ENCODE results near the gene SORCS2.
A peak's percentile ranks its signal among the peaks of the same experiment; 100 is the strongest.

The SORCS2 gene

DNA sequence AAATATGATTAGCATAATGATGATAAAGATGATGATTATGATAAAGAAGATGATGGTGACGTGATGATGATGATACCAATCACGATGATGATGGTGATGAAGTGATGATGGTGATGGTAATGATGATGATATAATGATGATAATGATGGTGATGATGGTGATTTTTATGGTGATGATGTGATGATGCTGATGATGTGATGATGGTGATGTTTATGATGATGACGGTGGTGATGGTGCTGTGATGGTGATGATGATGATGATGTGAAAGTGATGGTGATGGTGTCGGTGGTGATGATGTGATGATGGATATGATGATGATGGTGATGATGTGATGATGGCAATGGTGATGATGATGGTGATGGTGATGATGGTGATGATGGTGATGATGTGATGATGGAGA is 373.1 kb downstream of the SORCS2 start (continued):
- TF ChIP-seq, protein P1, sequence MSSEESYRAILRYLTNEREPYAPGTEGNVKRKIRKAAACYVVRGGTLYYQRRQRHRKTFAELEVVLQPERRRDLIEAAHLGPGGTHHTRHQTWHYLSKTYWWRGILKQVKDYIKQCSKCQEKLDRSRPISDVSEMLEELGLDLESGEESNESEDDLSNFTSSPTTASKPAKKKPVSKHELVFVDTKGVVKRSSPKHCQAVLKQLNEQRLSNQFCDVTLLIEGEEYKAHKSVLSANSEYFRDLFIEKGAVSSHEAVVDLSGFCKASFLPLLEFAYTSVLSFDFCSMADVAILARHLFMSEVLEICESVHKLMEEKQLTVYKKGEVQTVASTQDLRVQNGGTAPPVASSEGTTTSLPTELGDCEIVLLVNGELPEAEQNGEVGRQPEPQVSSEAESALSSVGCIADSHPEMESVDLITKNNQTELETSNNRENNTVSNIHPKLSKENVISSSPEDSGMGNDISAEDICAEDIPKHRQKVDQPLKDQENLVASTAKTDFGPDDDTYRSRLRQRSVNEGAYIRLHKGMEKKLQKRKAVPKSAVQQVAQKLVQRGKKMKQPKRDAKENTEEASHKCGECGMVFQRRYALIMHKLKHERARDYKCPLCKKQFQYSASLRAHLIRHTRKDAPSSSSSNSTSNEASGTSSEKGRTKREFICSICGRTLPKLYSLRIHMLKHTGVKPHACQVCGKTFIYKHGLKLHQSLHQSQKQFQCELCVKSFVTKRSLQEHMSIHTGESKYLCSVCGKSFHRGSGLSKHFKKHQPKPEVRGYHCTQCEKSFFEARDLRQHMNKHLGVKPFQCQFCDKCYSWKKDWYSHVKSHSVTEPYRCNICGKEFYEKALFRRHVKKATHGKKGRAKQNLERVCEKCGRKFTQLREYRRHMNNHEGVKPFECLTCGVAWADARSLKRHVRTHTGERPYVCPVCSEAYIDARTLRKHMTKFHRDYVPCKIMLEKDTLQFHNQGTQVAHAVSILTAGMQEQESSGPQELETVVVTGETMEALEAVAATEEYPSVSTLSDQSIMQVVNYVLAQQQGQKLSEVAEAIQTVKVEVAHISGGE (tag by site-specific recombination; conservative IDR thresholded peaks at IDR 0.05; ENCODE audit: low read depth), result no peak
- TF ChIP-seq, protein P2, sequence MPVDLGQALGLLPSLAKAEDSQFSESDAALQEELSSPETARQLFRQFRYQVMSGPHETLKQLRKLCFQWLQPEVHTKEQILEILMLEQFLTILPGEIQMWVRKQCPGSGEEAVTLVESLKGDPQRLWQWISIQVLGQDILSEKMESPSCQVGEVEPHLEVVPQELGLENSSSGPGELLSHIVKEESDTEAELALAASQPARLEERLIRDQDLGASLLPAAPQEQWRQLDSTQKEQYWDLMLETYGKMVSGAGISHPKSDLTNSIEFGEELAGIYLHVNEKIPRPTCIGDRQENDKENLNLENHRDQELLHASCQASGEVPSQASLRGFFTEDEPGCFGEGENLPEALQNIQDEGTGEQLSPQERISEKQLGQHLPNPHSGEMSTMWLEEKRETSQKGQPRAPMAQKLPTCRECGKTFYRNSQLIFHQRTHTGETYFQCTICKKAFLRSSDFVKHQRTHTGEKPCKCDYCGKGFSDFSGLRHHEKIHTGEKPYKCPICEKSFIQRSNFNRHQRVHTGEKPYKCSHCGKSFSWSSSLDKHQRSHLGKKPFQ (tag by site-specific recombination; IDR thresholded peaks at IDR 0.05), result no peak
- TF ChIP-seq SALL2 (tag by site-specific recombination; IDR thresholded peaks at IDR 0.05; ENCODE audit: borderline replicate concordance), result peak; percentile 78; the same call in 1 of the 2 replicates
- no peak for TF ChIP-seq HOXD13 (CRISPR knock-in tag; IDR thresholded peaks at IDR 0.05; ENCODE audit: borderline replicate concordance)
- TF ChIP-seq, protein P3, sequence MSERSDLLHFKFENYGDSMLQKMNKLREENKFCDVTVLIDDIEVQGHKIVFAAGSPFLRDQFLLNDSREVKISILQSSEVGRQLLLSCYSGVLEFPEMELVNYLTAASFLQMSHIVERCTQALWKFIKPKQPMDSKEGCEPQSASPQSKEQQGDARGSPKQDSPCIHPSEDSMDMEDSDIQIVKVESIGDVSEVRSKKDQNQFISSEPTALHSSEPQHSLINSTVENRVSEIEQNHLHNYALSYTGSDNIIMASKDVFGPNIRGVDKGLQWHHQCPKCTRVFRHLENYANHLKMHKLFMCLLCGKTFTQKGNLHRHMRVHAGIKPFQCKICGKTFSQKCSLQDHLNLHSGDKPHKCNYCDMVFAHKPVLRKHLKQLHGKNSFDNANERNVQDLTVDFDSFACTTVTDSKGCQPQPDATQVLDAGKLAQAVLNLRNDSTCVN (tag by site-specific recombination; optimal IDR thresholded peaks at IDR 0.05), result no peak
- TF ChIP-seq ZNF747 (tag by site-specific recombination; IDR thresholded peaks at IDR 0.05), result peak; percentile 91; the same call in 1 of the 2 replicates
- no peak for TF ChIP-seq ZNF585B (tag by site-specific recombination; IDR thresholded peaks at IDR 0.05)
- TF ChIP-seq HOXC10 (CRISPR knock-in tag; IDR thresholded peaks at IDR 0.05), result no peak
- TF ChIP-seq ZNF571 (tag by site-specific recombination; IDR thresholded peaks at IDR 0.05), result no peak
- TF ChIP-seq, protein P4, sequence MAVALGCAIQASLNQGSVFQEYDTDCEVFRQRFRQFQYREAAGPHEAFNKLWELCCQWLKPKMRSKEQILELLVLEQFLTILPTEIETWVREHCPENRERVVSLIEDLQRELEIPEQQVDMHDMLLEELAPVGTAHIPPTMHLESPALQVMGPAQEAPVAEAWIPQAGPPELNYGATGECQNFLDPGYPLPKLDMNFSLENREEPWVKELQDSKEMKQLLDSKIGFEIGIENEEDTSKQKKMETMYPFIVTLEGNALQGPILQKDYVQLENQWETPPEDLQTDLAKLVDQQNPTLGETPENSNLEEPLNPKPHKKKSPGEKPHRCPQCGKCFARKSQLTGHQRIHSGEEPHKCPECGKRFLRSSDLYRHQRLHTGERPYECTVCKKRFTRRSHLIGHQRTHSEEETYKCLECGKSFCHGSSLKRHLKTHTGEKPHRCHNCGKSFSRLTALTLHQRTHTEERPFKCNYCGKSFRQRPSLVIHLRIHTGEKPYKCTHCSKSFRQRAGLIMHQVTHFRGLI (tag by site-specific recombination; IDR thresholded peaks at IDR 0.05), result no peak
- TF ChIP-seq ZNF544 (tag by site-specific recombination; IDR thresholded peaks at IDR 0.05), result no peak
- TF ChIP-seq, protein P5, sequence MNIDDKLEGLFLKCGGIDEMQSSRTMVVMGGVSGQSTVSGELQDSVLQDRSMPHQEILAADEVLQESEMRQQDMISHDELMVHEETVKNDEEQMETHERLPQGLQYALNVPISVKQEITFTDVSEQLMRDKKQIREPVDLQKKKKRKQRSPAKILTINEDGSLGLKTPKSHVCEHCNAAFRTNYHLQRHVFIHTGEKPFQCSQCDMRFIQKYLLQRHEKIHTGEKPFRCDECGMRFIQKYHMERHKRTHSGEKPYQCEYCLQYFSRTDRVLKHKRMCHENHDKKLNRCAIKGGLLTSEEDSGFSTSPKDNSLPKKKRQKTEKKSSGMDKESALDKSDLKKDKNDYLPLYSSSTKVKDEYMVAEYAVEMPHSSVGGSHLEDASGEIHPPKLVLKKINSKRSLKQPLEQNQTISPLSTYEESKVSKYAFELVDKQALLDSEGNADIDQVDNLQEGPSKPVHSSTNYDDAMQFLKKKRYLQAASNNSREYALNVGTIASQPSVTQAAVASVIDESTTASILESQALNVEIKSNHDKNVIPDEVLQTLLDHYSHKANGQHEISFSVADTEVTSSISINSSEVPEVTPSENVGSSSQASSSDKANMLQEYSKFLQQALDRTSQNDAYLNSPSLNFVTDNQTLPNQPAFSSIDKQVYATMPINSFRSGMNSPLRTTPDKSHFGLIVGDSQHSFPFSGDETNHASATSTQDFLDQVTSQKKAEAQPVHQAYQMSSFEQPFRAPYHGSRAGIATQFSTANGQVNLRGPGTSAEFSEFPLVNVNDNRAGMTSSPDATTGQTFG (tag by site-specific recombination; IDR thresholded peaks at IDR 0.05; ENCODE audit: borderline replicate concordance), result peak; percentile 78; the same call in 1 of the 2 replicates
- no peak for TF ChIP-seq ZNF768 (tag by site-specific recombination; IDR thresholded peaks at IDR 0.05)
- TF ChIP-seq ZNF112 (tag by site-specific recombination; IDR thresholded peaks at IDR 0.05), result 0 out of 2 replicates have a peak, but pooled peaks have one; percentile 15
- no peak for TF ChIP-seq ZEB2 (tag by site-specific recombination; IDR thresholded peaks at IDR 0.05)

All from HEK293 (cell line).